ENCODE measurements around the gene CDC73.
A peak's percentile ranks its signal among the peaks of the same experiment; 100 is the strongest.

DNA sequence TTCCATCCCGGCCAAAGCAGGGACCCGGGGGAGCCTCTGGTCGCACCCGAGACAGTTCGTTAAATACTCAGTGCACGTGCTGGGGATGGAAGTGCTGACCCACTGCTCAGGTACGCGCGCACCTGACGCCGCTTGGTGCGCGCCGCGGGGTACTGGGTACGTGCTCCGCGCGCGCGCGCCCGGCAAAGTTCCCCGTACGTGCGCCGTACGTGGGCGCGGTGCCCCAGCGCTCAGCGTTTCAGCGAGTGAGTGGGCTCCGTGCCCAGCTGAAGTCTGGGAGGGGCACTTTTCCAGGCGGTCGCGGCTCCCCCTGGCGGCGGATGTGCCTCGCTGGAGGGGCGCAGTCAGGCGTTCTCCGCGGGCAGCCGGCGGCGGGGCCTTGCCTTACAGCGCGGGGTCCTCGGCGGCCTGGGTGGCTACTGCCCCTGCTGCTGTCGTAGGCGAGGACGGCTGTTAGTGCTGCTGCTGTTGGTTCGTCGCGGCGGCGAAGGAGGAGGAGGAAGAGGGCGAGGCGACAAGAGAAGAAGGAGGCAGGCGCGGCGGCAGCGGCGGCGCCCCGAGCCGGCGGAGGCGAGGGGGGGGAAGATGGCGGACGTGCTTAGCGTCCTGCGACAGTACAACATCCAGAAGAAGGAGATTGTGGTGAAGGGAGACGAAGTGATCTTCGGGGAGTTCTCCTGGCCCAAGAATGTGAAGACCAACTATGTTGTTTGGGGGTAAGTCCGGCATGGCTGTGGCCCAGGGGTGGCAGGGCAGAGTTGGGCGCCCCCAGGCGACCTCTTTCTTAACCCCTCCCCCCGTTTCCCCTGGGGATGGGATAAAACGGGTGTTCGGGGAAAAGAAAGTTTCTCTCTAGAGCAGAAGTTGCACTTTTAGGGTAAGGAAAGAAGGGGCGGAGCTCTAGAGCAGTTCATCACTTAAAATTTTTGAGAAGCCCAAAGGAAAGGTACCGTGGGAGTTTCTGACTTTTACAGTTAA, at the start of gene CDC73:
- no peak for TF ChIP-seq EZH2 (IDR thresholded peaks at IDR 0.05; ENCODE audit: low read length, unreplicated experiment)
- TF ChIP-seq, protein P1, sequence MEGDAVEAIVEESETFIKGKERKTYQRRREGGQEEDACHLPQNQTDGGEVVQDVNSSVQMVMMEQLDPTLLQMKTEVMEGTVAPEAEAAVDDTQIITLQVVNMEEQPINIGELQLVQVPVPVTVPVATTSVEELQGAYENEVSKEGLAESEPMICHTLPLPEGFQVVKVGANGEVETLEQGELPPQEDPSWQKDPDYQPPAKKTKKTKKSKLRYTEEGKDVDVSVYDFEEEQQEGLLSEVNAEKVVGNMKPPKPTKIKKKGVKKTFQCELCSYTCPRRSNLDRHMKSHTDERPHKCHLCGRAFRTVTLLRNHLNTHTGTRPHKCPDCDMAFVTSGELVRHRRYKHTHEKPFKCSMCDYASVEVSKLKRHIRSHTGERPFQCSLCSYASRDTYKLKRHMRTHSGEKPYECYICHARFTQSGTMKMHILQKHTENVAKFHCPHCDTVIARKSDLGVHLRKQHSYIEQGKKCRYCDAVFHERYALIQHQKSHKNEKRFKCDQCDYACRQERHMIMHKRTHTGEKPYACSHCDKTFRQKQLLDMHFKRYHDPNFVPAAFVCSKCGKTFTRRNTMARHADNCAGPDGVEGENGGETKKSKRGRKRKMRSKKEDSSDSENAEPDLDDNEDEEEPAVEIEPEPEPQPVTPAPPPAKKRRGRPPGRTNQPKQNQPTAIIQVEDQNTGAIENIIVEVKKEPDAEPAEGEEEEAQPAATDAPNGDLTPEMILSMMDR (conservative IDR thresholded peaks at IDR 0.05; ENCODE audit: low read depth, low read length) = peak; percentile 66
- TF ChIP-seq EZH2phosphoT487 (IDR thresholded peaks at IDR 0.05; ENCODE audit: borderline replicate concordance, low read length) = no peak

All from PC-3 (cell line).